Spleen (tissue), 11 donors: ENCODE measurements around the gene PCTP. TPM values are rescaled to one million over a fixed set of nuclear protein-coding genes. Genes with fewer than 3 reads are reported as not detected.

Experiments used
- DNase-seq: peaks from one replicate; pipeline ENCODE4 v3.0.0-alpha.2; 2020
- H3K27ac ChIP-seq, 8 donors: fragments of 200-600 bp; sonication (generic) in 7 of 8; 1 replicate in 4 of 8; 2 replicates in 4 of 8; pipeline versions ENCODE4 v1.5.0 to v1.8.0; 2016 to 2021; ENCODE audit warnings: inconsistent platforms in 4 of 8, mild to moderate bottlenecking in 4 of 8, moderate library complexity in 1 of 8
- H3K27me3 ChIP-seq, 7 donors: fragments of 200-600 bp; sonication (generic) in 6 of 7; replicated peaks in 1 of 7; 1 replicate in 4 of 7; 2 replicates in 3 of 7; pipeline versions ENCODE4 v1.5.0 to v1.8.0; 2016 to 2021; ENCODE audit warnings: inconsistent platforms in 3 of 7, mild to moderate bottlenecking in 1 of 7
- H3K36me3 ChIP-seq, 6 donors: fragments of 200-600 bp; sonication (generic) in 5 of 6; 1 replicate in 4 of 6; 2 replicates in 2 of 6; pipeline versions ENCODE4 v1.5.0 to v1.8.0; 2016 to 2021; ENCODE audit warnings: inconsistent platforms in 2 of 6
- H3K4me1 ChIP-seq, 6 donors: fragments of 200-600 bp; sonication (generic) in 5 of 6; 1 replicate in 3 of 6; 2 replicates in 3 of 6; pipeline versions ENCODE4 v1.5.0 to v1.8.0; 2016 to 2021; ENCODE audit warnings: inconsistent platforms in 3 of 6
- H3K4me3 ChIP-seq, 8 donors: fragments of 200-600 bp; sonication (generic) in 7 of 8; 1 replicate in 4 of 8; 2 replicates in 4 of 8; pipeline versions ENCODE4 v1.5.0 to v1.8.0; 2016 to 2021; ENCODE audit warnings: inconsistent platforms in 4 of 8, mild to moderate bottlenecking in 4 of 8, moderate library complexity in 2 of 8
- H3K9me3 ChIP-seq, 8 donors: fragments of 200-600 bp; sonication (generic) in 7 of 8; 1 replicate in 4 of 8; 2 replicates in 4 of 8; pipeline versions ENCODE4 v1.5.0 to v1.8.0; 2016 to 2021; ENCODE audit warnings: inconsistent platforms in 4 of 8
- POLR2A ChIP-seq, 3 donors: fragments of 450-650 bp; IDR thresholded peaks; one replicate each; pipeline ENCODE4 v1.5.1; 2017; ENCODE audit warnings: antibody characterized with exemption in 3 of 3, mild to moderate bottlenecking in 1 of 3
- POLR2AphosphoS5 ChIP-seq, 3 donors: sonication (generic); formaldehyde crosslinking; IDR thresholded peaks; one replicate each; pipeline ENCODE4 v1.5.1; 2017; ENCODE audit warnings: antibody characterized with exemption in 3 of 3
- WGBS, 5 donors: extraction: QIAGEN DNeasy Blood & Tissue Kit in 3 of 5; methylation state at CpG; one replicate each; pipeline versions ENCODE4 v1.1.5 to v1.1.7; 2013 to 2018; 5-methylcytosine and 5-hydroxymethylcytosine counted together
- intact Hi-C: fragments of 100-400 bp; cut with DNase I; formaldehyde crosslinking; loops from one replicate; pipeline ENCODE4 v1.15.0; 2023; ENCODE audit warnings: low total_unique reads
- polyA plus RNA-seq, 3 donors: library from polyadenylated mRNA; stranded (reverse); fragments of 200-250 nt; gene quantifications; one replicate each; pipeline ENCODE4 v1.2.1, GENCODE V29; 2013
- total RNA-seq, 7 donors: library from RNA; depleted of rRNA in 3 of 7; stranded (reverse); fragments of >200 nt in 3 of 7; fragmentation: NEBNext Ultra II Directional in 4 of 7; extraction: Animal tissue kit (Norgen Biotek cat#: 25700) in 4 of 7; gene quantifications; one replicate each; pipeline versions ENCODE4 v1.1.0 to v1.2.1, GENCODE V29; 2016 to 2021
- TF ChIP-seq, protein P1 (sequence below), 11 experiments: fragments of 200-600 bp in 7 of 11; fragments of 450-650 bp in 4 of 11; sonication (generic) in 4 of 11; IDR thresholded peaks in 8 of 11; conservative IDR thresholded peaks in 3 of 11; 1 replicate in 7 of 11; 2 replicates in 4 of 11; pipeline versions ENCODE4 v1.4.0 to v1.8.0; 2016 to 2021; ENCODE audit warnings: antibody characterized with exemption in 11 of 11, inconsistent platforms in 4 of 11, mild to moderate bottlenecking in 1 of 11
- donor health status: healthy with polysubstance abuse.
- donor health status: DM: no; HTN: no; CAD: no; lungs with moderate emphysema.
- donor health status: DM: no; HTN: no; CAD: no.
- donor health status: Bipolar disorder and iron deficiency.
- donor health status: healthy.
- donor health status: DM: no; HTN: no; CAD: no.
- donor health status: DM: yes; HTN: yes; CAD: no.

PCTP gene
- total and polyA plus RNA-seq, 10 donors = 9.3 to 23.5 (median 18.5) TPM

DNA sequence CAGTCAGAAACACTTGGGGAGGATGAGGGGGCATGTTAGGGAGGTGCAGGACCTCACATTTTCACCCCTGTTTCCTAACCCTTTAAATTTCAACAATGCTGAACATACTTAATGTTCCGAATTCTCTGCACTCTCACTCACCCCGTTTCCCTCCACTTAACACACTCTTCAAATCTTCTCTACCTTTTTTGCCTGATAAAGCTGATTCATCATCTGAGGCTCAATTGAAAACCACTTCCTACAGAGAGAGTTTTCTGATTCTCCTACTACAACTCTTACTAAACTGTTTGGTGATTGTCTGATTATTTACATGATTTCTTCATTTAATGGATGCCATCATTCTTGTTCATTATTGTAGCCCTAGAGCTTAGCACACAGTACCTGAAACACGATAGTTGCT, 42.4 kb downstream of the PCTP start:
- Histone ChIP-seq H3K27me3 (no peaks in the 10 kb centered on the region), H3K27ac (no peak overlapping the region), H3K9me3 (peaks cover 0 to 14% (median 10%) of the 10 kb centered on the region in 8 donors), H3K36me3 (no peaks in the 10 kb centered on the region), H3K4me1 (no peaks in the 10 kb centered on the region), H3K4me3 (no peak overlapping the region)
- no peak for DNase-seq
- intact Hi-C loops = no loop called here
- 66 to 86% (median 75%) methylated on average over 3 of the region's 3 CpGs for WGBS, 5 donors
- TF ChIP-seq POLR2AphosphoS5 (IDR thresholded peaks at IDR 0.05) (no peak), POLR2A (IDR thresholded peaks at IDR 0.05) (no peak)
- TF ChIP-seq, protein P1, sequence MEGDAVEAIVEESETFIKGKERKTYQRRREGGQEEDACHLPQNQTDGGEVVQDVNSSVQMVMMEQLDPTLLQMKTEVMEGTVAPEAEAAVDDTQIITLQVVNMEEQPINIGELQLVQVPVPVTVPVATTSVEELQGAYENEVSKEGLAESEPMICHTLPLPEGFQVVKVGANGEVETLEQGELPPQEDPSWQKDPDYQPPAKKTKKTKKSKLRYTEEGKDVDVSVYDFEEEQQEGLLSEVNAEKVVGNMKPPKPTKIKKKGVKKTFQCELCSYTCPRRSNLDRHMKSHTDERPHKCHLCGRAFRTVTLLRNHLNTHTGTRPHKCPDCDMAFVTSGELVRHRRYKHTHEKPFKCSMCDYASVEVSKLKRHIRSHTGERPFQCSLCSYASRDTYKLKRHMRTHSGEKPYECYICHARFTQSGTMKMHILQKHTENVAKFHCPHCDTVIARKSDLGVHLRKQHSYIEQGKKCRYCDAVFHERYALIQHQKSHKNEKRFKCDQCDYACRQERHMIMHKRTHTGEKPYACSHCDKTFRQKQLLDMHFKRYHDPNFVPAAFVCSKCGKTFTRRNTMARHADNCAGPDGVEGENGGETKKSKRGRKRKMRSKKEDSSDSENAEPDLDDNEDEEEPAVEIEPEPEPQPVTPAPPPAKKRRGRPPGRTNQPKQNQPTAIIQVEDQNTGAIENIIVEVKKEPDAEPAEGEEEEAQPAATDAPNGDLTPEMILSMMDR (IDR thresholded peaks at IDR 0.05 in 8 of 11, conservative IDR thresholded peaks at IDR 0.05 in 3 of 11) = no peak

DNA sequence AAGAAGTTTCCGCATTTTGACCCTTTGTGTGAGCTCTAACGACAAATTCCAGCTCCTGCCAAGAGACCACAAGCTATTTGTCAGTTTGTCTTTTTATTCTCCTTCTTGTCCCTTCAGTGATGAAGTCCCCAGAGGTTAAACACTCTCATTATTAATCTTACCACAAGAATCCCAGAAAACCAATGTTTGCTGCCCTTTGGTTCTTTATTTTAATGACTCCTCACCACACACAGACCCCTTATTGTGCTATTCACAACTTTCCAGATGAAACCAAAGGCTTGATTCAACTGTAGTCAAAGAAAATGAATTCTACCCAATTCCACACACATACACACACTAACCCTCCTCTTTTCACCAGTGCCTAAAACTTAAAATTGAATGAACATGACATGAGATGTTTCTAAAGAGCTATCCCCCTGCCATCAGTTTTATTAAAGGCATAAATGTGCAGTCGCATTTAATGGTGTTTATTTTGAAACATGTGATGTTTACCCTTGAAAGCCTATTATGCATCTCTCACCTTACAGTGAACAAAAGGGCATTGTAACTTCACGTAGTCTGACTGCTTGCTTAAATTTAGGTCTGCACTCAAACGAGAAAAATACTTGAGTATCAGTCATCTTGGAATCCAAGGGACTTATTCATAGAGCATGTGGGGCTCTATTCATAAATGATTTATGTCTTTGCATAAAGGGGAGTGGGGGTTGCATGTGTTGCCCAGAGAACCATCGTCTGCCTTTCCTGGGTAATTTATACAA, 44.1 kb downstream of the PCTP start:
- no peak for DNase-seq
- Histone ChIP-seq H3K4me1 (no peaks in the 10 kb centered on the region), H3K9me3 (peaks cover 0 to 29% (median 26%) of the 10 kb centered on the region in 8 donors), H3K36me3 (no peaks in the 10 kb centered on the region), H3K27me3 (no peaks in the 10 kb centered on the region), H3K27ac (no peak overlapping the region), H3K4me3 (no peak overlapping the region)
- TF ChIP-seq POLR2AphosphoS5 (IDR thresholded peaks at IDR 0.05) = no peak
- TF ChIP-seq, protein P1 (IDR thresholded peaks at IDR 0.05 in 8 of 11, conservative IDR thresholded peaks at IDR 0.05 in 3 of 11) = no peak
- no peak for TF ChIP-seq POLR2A (IDR thresholded peaks at IDR 0.05)
- intact Hi-C loops = no loop called here
- 66 to 79% (median 75%) methylated on average over 6 of the region's 6 CpGs for WGBS, 5 donors

DNA sequence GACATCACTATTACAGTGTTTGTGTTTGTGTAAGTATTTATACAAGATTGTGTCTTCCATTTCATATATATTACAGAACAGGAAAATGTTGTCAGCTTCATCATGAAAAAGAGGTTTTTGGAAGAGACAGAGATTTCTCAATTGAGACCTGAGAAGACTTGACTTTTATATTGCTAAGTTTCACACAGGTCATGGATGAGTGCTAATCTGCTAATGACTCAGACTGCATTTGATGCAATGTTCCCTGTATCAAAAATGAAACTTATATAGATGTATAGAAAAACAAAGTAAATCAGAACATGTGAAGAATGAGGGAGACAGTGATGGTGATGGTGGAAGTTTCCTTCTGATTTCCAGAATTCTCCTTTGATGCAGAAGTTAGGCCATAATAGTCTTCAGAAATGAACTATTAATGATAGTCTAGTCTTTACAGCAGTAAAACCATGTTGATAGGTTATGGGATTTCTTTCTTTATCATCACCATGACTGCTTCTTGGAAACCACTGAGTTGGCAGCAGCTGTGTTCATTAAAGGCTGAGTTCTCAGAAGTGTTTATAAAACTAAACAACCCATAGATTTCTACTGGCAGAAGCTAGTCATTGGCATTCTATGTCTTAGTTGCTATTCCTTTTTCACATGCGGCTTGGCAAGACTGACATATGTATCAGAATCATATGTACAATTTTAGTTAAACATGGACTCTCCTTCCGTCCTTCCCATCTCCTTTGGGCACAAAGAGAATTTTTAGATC, 56.1 kb downstream of the PCTP start:
- no peak for DNase-seq
- H3K4me3 ChIP-seq = no peak overlapping the region
- 75 to 92% (median 88%) methylated on average over 2 of the region's 2 CpGs for WGBS, 5 donors
- no peaks in the 10 kb centered on the region for H3K27me3 ChIP-seq
- H3K36me3 ChIP-seq = no peaks in the 10 kb centered on the region
- no peak overlapping the region for H3K27ac ChIP-seq
- intact Hi-C loops = no loop called here
- H3K9me3 ChIP-seq = peaks cover 0 to 25% (median 9%) of the 10 kb centered on the region in 8 donors
- H3K4me1 ChIP-seq = no peaks in the 10 kb centered on the region
- no peak for TF ChIP-seq POLR2AphosphoS5 (IDR thresholded peaks at IDR 0.05)
- TF ChIP-seq, protein P1 (IDR thresholded peaks at IDR 0.05 in 8 of 11, conservative IDR thresholded peaks at IDR 0.05 in 3 of 11) = no peak
- no peak for TF ChIP-seq POLR2A (IDR thresholded peaks at IDR 0.05)

DNA sequence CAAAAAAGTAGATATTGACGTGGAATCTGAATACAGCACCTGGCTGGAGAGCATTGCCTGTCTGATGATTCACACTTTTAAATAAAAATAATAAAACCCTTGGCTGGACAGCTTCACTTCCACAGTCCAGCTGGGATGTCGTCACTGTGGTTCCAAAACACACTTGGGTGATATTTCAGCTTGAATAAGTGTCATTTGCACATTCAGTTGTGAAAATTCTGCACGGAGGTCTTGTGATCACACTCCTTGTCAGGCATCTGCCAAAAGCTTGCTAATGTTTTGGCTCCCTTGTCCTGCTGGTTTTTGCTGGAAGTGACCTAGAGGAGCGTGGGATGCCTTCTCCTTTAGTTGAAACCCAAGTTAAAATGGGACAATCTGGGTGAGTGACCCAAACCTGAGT, 60.7 kb downstream of the PCTP start:
- intact Hi-C loops = no loop called here
- no peaks in the 10 kb centered on the region for H3K27me3 ChIP-seq
- H3K36me3 ChIP-seq = no peaks in the 10 kb centered on the region
- DNase-seq = no peak
- H3K27ac ChIP-seq = no peak overlapping the region
- TF ChIP-seq, protein P1 (IDR thresholded peaks at IDR 0.05 in 8 of 11, conservative IDR thresholded peaks at IDR 0.05 in 3 of 11) = no peak
- TF ChIP-seq POLR2A (IDR thresholded peaks at IDR 0.05) (no peak), POLR2AphosphoS5 (IDR thresholded peaks at IDR 0.05) (no peak)
- H3K4me1 ChIP-seq = peaks cover 0 to 7% (median 3%) of the 10 kb centered on the region in 6 donors
- H3K9me3 ChIP-seq = no peaks in the 10 kb centered on the region
- no peak overlapping the region for H3K4me3 ChIP-seq
- WGBS, 5 donors = 77 to 86% (median 85%) methylated on average over 4 of the region's 4 CpGs
